ENCODE measurements around the gene WNK2.
A peak's percentile ranks its signal among the peaks of the same experiment; 100 is the strongest.

Gene WNK2

GRCh38 chr9:93205896-93206575 lies 22.1 kb downstream of the WNK2 start:
- no peaks in the 10 kb centered on the region for H3K4me1 ChIP-seq (ENCODE audit: insufficient read depth, poor library complexity, severe bottlenecking)
- no peak overlapping the region for H3K27ac ChIP-seq (ENCODE audit: poor library complexity, severe bottlenecking)
- H3K9me3 ChIP-seq (ENCODE audit: severe bottlenecking), result no peaks in the 10 kb centered on the region
- no peaks in the 10 kb centered on the region for H3K27me3 ChIP-seq (ENCODE audit: insufficient read depth, poor library complexity, severe bottlenecking)
- DNase-seq (ENCODE audit: low spot score), result peak; percentile 42
- no peak for ATAC-seq (ENCODE audit: low read depth)
- H3K36me3 ChIP-seq (ENCODE audit: low read depth), result no peaks in the 10 kb centered on the region
- TF ChIP-seq, protein P1, sequence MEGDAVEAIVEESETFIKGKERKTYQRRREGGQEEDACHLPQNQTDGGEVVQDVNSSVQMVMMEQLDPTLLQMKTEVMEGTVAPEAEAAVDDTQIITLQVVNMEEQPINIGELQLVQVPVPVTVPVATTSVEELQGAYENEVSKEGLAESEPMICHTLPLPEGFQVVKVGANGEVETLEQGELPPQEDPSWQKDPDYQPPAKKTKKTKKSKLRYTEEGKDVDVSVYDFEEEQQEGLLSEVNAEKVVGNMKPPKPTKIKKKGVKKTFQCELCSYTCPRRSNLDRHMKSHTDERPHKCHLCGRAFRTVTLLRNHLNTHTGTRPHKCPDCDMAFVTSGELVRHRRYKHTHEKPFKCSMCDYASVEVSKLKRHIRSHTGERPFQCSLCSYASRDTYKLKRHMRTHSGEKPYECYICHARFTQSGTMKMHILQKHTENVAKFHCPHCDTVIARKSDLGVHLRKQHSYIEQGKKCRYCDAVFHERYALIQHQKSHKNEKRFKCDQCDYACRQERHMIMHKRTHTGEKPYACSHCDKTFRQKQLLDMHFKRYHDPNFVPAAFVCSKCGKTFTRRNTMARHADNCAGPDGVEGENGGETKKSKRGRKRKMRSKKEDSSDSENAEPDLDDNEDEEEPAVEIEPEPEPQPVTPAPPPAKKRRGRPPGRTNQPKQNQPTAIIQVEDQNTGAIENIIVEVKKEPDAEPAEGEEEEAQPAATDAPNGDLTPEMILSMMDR (IDR thresholded peaks at IDR 0.05; ENCODE audit: poor library complexity, severe bottlenecking), result no peak
- H3K4me3 ChIP-seq (ENCODE audit: severe bottlenecking), result no peak overlapping the region

- TF ChIP-seq, protein P1 (IDR thresholded peaks at IDR 0.05; ENCODE audit: poor library complexity, severe bottlenecking), result no peak
Measured at GRCh38 chr9:93206576-93207155, 22.7 kb downstream of the WNK2 start.

DNA sequence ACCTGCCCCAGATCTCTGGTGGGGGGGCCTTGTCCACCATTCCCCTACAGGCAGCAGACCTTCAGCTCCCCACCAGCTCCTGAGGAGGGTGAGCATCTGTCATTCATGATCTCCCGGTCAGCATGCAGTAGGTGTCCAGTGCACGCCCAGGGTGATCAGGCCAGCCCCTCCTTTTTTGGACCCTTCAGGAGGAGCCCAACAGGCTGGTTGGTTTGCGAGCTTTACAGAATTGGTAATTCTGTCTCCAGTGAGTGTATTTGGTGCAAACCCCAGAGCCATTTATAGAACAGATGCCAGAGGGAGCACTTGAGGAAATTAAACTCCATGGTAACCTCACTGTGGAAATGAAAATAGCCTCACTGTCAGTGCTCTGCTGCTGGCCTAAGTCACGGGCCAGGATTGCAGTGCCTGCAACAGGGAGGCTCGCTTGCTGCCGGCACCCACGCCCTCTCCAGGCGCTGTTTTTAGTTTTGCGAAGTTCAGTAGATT lies 23.4 kb downstream of the WNK2 start:
- H3K4me1 ChIP-seq (ENCODE audit: insufficient read depth, poor library complexity, severe bottlenecking), result no peaks in the 10 kb centered on the region
- no peak overlapping the region for H3K27ac ChIP-seq (ENCODE audit: poor library complexity, severe bottlenecking)
- ATAC-seq (ENCODE audit: low read depth) (0 out of 3 replicates have a peak, but pooled peaks have one; percentile 31), DNase-seq (ENCODE audit: low spot score) (peak; percentile 29)
- no peaks in the 10 kb centered on the region for H3K27me3 ChIP-seq (ENCODE audit: insufficient read depth, poor library complexity, severe bottlenecking)
- H3K9me3 ChIP-seq (ENCODE audit: severe bottlenecking), result no peaks in the 10 kb centered on the region
- H3K4me3 ChIP-seq (ENCODE audit: severe bottlenecking), result no peak overlapping the region
- TF ChIP-seq, protein P1 (IDR thresholded peaks at IDR 0.05; ENCODE audit: poor library complexity, severe bottlenecking), result no peak
- H3K36me3 ChIP-seq (ENCODE audit: low read depth), result no peaks in the 10 kb centered on the region

More at GRCh38 chr9:93206576-93207155, 22.7 kb downstream of the WNK2 start:
- Histone ChIP-seq H3K4me3 (ENCODE audit: severe bottlenecking) (no peak overlapping the region), H3K27me3 (ENCODE audit: insufficient read depth, poor library complexity, severe bottlenecking) (no peaks in the 10 kb centered on the region), H3K36me3 (ENCODE audit: low read depth) (no peaks in the 10 kb centered on the region), H3K9me3 (ENCODE audit: severe bottlenecking) (no peaks in the 10 kb centered on the region), H3K27ac (ENCODE audit: poor library complexity, severe bottlenecking) (no peak overlapping the region), H3K4me1 (ENCODE audit: insufficient read depth, poor library complexity, severe bottlenecking) (no peaks in the 10 kb centered on the region)
- ATAC-seq (ENCODE audit: low read depth), result no peak
- peak; percentile 20 for DNase-seq (ENCODE audit: low spot score)

DNA sequence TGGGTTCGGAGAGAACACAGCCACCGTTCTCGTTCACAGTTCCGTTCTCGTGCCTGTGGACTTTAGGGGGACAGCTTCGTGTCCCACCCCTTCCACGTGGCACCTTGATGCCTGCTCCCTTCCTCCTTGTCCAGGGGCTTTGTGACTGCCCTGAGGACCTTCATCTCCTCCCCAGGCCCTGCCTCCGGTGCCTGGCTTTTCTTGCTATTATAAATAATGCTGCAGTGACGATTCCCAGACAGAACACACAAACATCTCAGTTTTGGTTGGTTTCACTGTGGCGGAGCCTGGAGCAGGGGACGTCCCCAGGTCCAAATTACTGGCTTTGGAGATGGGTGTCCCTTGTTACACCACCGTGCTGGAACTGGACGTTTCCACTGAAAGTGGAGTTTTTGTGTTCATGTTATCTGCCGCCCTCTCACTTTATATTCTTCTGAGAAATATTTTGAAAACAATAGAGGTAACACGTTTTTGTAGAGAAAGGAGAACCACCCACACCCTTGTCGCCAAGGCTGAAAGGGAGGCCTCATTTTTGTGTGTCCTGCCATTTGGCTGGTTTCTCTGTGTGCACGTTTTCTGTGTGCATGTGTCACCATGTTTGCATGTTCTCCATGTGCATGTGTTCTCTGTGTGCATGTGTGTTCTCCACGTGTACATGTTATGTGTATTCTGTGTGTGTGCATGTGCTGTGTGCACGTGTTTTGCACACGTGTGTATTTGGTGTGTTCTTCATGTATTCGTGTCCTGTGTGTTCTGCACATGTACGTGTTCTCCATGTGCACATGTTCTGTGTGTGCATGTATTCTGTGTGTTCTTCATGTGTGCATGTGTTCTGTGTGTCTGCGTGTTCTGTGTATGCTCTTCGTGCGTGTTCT lies 24.2 kb downstream of the WNK2 start:
- Histone ChIP-seq H3K4me3 (ENCODE audit: severe bottlenecking) (no peak overlapping the region), H3K27ac (ENCODE audit: poor library complexity, severe bottlenecking) (no peak overlapping the region), H3K4me1 (ENCODE audit: insufficient read depth, poor library complexity, severe bottlenecking) (no peaks in the 10 kb centered on the region), H3K9me3 (ENCODE audit: severe bottlenecking) (no peaks in the 10 kb centered on the region), H3K36me3 (ENCODE audit: low read depth) (no peaks in the 10 kb centered on the region), H3K27me3 (ENCODE audit: insufficient read depth, poor library complexity, severe bottlenecking) (no peaks in the 10 kb centered on the region)
- DNase-seq (ENCODE audit: low spot score) (peak; percentile 27), ATAC-seq (ENCODE audit: low read depth) (no peak)
- TF ChIP-seq, protein P1 (IDR thresholded peaks at IDR 0.05; ENCODE audit: poor library complexity, severe bottlenecking), result no peak
